Activated naive CD8-positive, alpha-beta T cell (primary cell): ENCODE measurements around the gene NR4A1.

Experiments used
- H3K27ac Mint-ChIP-seq: one replicate; pipeline ENCODE4 v1.8.0; 2021; ENCODE audit warnings: mixed read lengths
- H3K27me3 Mint-ChIP-seq: one replicate; pipeline ENCODE4 v1.8.0; 2021; ENCODE audit warnings: mixed read lengths
- H3K36me3 Mint-ChIP-seq: one replicate; pipeline ENCODE4 v1.8.0; 2021; ENCODE audit warnings: mixed read lengths
- H3K4me1 Mint-ChIP-seq: one replicate; pipeline ENCODE4 v1.8.0; 2021; ENCODE audit warnings: low read depth, mixed read lengths
- H3K4me3 Mint-ChIP-seq: one replicate; pipeline ENCODE4 v1.8.0; 2021; ENCODE audit warnings: mild to moderate bottlenecking, mixed read lengths
- H3K9me3 Mint-ChIP-seq: one replicate; pipeline ENCODE4 v1.8.0; 2021; ENCODE audit warnings: low read depth, mixed read lengths

Gene NR4A1

DNA sequence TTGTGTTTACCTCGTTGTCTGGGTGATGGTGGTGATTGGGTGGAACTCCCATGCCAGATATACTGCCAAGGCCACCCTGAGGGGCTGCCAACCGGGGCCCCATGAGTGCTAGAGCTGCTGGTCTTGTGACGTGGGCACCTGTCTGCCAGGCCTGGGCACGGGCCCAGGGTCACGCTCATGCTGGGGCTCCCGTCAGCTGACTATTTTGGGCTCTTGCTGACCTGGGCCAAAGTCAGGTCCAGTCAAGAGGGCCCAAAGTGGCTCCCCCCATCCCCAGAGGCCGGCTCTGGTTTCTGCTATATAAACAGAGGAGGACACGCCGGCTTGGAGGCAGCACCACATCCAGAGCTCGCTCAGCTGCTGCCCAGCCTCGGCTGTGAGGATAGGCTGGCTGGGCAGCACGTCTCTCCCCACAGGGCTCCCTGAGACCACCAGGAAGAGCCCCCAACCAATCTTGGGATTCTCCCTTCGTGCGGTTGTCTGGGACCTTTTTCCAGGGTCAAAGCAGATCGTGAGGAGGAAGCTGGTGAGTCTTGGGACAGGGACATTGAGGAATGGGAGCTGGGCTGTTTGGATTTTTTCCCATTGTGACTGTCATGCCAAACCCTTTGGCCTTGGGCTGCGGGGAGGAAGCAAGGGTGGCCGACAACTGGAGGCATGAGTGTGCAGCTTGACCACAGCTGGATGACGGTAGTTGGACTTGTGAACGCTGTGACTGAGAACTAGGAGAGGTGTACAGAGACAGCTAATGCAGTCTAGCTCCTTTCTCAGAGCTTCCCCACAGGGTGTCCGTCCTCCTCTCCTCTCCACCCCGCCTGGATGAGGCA lies 7.6 kb upstream of the NR4A1 start:
- H3K4me3 Mint-ChIP-seq, result no peak overlapping the region
- H3K36me3 Mint-ChIP-seq, result no peaks in the 10 kb centered on the region
- H3K9me3 Mint-ChIP-seq, result no peaks in the 10 kb centered on the region
- H3K27me3 Mint-ChIP-seq, result no peaks in the 10 kb centered on the region
- peaks cover 49% of the 10 kb centered on the region for H3K4me1 Mint-ChIP-seq
- peak overlapping the region; percentile 22 for H3K27ac Mint-ChIP-seq

DNA sequence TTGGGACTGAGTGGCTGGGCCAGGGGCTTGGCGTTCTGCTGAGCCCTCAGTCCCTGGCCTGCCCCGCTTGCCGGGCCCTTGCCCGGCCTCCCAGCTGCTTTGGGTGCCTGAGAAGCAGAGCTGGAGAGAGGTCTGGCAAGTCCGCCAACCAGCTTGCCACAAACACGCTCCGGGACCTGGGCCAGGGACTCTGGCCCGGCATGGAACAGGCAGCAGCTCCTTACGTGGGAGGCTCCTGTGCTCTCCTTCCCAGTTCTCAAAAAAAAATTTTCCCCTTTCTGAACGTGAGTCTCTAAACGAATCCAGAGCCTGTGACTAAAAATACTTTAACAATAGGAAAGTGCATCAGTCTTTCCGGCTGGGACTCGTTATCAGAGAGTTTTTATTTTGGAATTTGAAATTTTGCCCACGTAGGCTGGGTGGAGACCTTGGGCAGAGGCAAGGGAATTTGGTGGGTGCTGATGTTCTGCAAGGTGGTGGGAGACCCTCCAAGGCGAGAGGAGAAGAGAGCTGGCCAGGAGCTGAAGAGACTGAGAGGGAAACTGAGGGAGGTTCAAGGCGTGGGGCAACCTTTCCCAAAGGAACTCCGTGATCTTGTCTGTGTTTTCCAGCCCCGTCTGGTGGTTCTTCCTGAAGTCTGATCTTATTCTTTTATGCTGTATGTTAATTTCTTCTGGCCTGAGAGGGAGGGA lies 6.8 kb upstream of the NR4A1 start:
- H3K4me3 Mint-ChIP-seq, result no peak overlapping the region

DNA sequence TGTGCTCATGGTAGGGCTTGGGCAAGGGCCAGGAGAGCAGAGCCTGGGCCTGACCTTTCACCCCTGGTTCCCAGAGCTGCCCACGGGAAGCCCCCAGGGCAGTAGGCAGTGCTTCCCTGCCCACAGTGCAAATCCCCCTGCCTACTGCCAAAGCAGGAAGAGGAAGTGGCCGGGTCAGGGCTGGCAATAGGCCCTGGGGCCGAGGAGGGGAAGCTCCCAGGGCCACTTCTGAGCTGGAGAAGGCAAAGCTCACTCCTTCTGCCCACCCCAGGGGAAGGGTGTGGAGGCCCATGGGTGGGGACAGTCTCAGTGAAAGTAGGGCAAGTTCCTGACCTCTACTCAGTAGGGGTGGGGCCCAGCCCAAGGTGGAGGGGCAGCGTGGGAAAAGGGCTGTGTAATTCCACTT lies 5.4 kb upstream of the NR4A1 start:
- peaks cover 2% of the 10 kb centered on the region for H3K36me3 Mint-ChIP-seq

More for the DNA sequence above, 6.8 kb upstream of the NR4A1 start:
- Mint-ChIP-seq H3K4me1 (peaks cover 47% of the 10 kb centered on the region), H3K36me3 (peaks cover 2% of the 10 kb centered on the region), H3K9me3 (no peaks in the 10 kb centered on the region), H3K27me3 (no peaks in the 10 kb centered on the region), H3K27ac (no peak overlapping the region)

DNA sequence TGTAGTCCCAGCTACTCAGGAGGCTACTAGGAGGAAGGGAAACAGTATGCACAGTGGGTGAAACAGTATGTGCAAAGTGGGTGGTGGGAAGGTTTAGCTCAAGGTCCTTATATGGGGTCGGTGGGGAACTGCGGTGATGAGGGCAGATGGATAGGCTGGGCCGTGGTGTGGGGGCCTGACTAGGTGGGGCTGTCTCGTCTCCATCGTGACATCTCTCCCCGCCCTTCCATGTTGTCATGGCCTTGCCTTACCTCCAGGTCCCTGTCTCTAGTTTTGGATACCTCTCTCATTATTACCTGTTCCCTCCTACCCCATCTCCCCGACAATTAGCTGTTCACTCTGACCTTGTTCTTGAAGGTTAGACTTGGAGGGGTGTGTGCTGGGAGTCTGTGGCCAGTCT lies 4.4 kb upstream of the NR4A1 start:
- no peaks in the 10 kb centered on the region for H3K9me3 Mint-ChIP-seq
- no peak overlapping the region for H3K4me3 Mint-ChIP-seq
- H3K27me3 Mint-ChIP-seq, result no peaks in the 10 kb centered on the region
- no peak overlapping the region for H3K27ac Mint-ChIP-seq
- peaks cover 39% of the 10 kb centered on the region for H3K4me1 Mint-ChIP-seq
- H3K36me3 Mint-ChIP-seq, result peaks cover 2% of the 10 kb centered on the region

More for the DNA sequence above, 5.4 kb upstream of the NR4A1 start:
- Mint-ChIP-seq H3K27ac (no peak overlapping the region), H3K4me3 (no peak overlapping the region), H3K27me3 (no peaks in the 10 kb centered on the region), H3K4me1 (peaks cover 44% of the 10 kb centered on the region), H3K9me3 (no peaks in the 10 kb centered on the region)

DNA sequence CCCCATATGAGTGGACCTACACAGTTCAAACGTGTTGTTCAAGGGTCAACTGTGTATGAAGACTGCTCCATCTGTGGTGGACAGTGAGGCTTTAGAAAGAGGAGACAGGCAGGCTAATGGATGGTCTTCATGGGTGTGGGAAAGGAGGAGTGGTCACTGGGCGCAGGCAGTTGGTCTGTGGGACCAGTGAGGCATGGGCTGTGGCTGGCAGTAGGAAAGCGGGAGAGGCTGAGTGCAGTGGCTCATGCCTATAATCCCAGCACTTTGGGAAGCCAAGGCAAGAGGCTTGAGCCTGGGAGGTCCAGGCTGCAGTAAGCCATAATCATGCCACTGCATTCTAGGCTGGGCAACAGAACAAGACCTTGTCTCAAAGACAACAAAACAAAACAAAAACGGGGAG lies 2.0 kb upstream of the NR4A1 start:
- H3K4me3 Mint-ChIP-seq, result peak overlapping the region; percentile 80
- H3K9me3 Mint-ChIP-seq, result no peaks in the 10 kb centered on the region
- peaks cover 2% of the 10 kb centered on the region for H3K36me3 Mint-ChIP-seq
- peaks cover 43% of the 10 kb centered on the region for H3K4me1 Mint-ChIP-seq
- peak overlapping the region; percentile 90 for H3K27ac Mint-ChIP-seq
- no peaks in the 10 kb centered on the region for H3K27me3 Mint-ChIP-seq

DNA sequence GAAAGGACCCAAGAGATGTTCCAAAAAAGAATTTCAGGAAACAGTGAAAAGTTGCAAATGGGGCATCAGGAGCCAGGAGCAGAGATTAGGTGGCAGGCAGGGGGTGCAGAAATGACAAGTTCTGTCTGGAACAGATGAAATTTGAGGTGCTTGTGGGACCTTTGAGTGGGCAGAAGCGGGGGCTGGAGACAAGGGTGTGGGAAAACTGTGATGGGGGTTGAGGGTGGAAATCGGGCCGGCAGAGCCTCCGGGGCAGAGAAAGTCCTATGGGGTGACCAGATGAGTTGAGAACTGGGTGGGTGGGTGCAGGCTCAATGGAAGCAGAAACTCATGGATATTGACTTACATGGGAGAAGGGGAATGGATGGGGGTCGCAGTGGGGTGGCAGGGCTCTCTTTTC lies 1.6 kb upstream of the NR4A1 start:
- Mint-ChIP-seq H3K36me3 (peaks cover 2% of the 10 kb centered on the region), H3K27ac (peak overlapping the region; percentile 90), H3K27me3 (no peaks in the 10 kb centered on the region), H3K9me3 (no peaks in the 10 kb centered on the region), H3K4me1 (peaks cover 40% of the 10 kb centered on the region), H3K4me3 (peak overlapping the region; percentile 80)

DNA sequence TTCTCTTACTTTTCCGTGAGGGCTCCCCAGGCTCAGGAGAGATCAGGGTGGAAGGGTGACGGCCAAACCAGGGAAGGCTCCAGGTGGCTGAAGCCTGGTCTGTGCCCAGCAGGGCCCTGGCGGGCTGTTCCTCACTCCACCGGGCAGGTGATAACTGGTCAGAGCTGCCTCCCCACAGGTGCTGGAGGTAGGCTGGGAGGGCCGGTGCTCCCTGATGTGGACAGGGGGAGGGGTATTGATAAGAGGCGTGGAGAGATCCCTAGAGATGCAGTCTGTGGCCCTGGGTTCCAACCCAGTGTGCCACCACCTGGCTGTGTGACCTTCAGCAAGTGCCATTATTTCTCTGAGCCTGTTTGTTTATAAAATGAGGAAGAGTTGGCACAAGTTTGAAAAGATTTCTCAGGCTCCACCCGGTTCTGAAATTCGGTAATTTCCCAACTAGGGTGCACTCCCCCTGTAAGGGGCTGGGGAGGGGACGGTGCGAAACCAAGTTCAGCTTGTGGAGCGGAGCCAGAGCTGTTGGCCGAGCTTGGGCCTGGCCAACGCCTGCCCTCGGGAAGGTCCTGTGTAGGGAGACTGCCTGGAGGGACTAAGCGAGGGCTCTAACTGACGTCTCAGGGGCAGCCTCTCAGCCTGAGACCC lies 1.0 kb upstream of the NR4A1 start:
- peaks cover 39% of the 10 kb centered on the region for H3K4me1 Mint-ChIP-seq
- H3K4me3 Mint-ChIP-seq, result peak overlapping the region; percentile 80
- H3K36me3 Mint-ChIP-seq, result peaks cover 2% of the 10 kb centered on the region
- H3K27ac Mint-ChIP-seq, result peak overlapping the region; percentile 90
- no peaks in the 10 kb centered on the region for H3K9me3 Mint-ChIP-seq
- H3K27me3 Mint-ChIP-seq, result no peaks in the 10 kb centered on the region

DNA sequence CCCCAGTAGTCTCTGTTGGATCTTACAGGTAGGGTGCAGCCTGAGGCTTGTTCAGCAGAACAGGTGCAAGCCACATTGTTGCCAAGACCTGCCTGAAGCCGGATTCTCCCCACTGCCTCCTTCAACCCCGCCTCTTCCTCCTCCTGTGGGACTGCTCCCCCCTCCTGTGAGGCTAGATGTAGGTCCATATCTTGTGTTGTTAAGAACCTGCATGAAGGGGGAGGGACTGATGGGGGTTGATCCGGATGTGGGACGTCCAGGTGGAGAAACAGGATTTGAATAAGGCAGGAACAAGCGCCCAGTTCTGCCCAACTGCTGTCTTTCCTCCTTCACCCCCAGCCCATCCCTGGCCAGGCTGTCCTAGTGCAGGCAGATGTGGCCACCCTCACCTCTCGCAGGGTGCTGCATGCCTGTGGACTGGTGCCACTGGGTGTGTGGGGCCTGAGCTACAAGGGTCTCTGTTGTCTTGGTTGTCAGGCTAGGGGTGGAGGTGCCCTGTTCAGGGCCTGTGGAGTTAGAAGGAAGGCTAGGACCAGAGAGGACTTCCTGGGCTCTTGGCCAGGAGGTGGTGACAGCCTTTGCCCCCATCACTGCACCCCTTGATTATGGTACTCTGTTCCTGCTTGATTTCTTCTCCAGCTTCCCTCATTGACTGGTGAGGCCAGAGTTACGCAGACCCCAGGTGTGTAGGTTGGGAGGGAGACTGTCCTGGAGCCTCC lies 1.4 kb downstream of the NR4A1 start:
- H3K27me3 Mint-ChIP-seq, result no peaks in the 10 kb centered on the region
- no peaks in the 10 kb centered on the region for H3K9me3 Mint-ChIP-seq
- H3K27ac Mint-ChIP-seq, result no peak overlapping the region
- H3K4me1 Mint-ChIP-seq, result peaks cover 36% of the 10 kb centered on the region
- H3K36me3 Mint-ChIP-seq, result peaks cover 2% of the 10 kb centered on the region
- H3K4me3 Mint-ChIP-seq, result peak overlapping the region; percentile 96

DNA sequence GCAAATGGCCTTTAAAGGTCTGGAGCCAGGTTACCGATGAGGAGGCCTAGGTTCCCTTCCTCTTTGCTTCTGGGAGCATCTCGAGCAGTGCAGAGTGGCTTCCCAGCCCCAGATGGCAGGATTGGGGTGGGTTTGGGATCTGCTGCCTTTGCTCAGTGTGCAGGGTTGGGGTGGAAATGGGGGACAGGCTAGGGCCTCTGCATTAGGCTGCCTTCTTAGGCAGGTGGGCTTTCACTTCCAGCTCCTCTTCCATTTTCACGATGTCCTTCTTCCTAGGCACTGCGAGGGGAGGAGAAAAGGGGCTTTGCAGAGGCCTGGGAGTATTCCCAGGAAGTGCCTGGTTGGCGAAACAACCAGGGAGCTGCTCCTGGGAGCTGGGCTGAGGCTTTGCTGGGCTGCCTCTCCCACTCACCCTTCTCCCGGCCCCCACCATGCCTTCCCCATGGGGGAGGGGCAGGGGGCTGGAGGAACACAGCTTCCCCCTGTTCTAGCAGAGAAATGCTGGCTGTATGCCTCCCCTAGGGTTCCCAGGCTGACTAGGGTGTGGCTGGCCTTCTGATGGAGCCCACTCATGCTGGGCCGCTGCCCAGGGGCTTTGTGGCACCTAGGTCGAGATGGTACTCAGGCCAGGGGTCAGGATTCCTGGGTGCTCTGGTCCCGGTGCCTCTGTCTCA lies 2.4 kb downstream of the NR4A1 start:
- H3K4me3 Mint-ChIP-seq, result peak overlapping the region; percentile 96

DNA sequence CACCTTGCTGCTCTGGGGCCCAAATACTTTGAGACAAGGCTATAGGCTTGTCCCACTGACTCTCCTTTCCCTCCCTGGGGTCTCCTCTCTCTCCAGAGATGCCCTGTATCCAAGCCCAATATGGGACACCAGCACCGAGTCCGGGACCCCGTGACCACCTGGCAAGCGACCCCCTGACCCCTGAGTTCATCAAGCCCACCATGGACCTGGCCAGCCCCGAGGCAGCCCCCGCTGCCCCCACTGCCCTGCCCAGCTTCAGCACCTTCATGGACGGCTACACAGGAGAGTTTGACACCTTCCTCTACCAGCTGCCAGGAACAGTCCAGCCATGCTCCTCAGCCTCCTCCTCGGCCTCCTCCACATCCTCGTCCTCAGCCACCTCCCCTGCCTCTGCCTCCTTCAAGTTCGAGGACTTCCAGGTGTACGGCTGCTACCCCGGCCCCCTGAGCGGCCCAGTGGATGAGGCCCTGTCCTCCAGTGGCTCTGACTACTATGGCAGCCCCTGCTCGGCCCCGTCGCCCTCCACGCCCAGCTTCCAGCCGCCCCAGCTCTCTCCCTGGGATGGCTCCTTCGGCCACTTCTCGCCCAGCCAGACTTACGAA lies 3.1 kb downstream of the NR4A1 start:
- Mint-ChIP-seq H3K36me3 (no peaks in the 10 kb centered on the region), H3K4me3 (peak overlapping the region; percentile 96), H3K27me3 (no peaks in the 10 kb centered on the region), H3K27ac (no peak overlapping the region), H3K9me3 (no peaks in the 10 kb centered on the region), H3K4me1 (peaks cover 32% of the 10 kb centered on the region)

More for the DNA sequence above, 2.4 kb downstream of the NR4A1 start:
- Mint-ChIP-seq H3K36me3 (peaks cover 2% of the 10 kb centered on the region), H3K4me1 (peaks cover 36% of the 10 kb centered on the region), H3K9me3 (no peaks in the 10 kb centered on the region), H3K27ac (no peak overlapping the region), H3K27me3 (no peaks in the 10 kb centered on the region)

DNA sequence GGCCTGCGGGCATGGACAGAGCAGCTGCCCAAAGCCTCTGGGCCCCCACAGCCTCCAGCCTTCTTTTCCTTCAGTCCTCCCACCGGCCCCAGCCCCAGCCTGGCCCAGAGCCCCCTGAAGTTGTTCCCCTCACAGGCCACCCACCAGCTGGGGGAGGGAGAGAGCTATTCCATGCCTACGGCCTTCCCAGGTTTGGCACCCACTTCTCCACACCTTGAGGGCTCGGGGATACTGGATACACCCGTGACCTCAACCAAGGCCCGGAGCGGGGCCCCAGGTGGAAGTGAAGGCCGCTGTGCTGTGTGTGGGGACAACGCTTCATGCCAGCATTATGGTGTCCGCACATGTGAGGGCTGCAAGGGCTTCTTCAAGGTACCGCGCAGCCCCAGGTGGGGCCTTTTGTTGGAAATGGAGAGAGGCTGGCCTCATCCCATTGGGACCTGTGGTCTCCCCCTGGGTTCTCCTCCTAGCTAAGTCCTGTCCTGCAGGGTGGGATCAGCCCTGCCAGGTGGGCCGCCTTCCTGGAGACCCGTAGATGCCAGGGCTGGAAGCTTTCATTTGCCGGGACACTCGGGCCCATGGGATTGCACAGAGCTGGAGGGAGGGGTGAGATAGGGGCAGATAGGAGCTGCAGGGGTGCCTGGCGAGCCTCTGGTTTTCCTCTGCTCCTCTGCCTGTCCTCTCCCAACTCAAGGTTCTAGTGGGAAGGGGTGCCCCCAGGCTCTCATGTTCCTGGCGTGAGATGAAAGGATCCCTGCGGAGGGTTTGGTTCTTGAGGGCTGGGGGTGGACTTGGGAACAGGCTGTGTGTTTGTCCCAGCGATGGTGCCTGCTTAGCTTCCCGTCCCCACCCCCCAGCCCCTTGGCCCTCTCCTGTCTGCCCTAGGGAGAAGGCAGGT lies 3.8 kb downstream of the NR4A1 start:
- H3K27ac Mint-ChIP-seq, result no peak overlapping the region
- H3K4me1 Mint-ChIP-seq, result peaks cover 24% of the 10 kb centered on the region
- H3K9me3 Mint-ChIP-seq, result no peaks in the 10 kb centered on the region
- H3K36me3 Mint-ChIP-seq, result no peaks in the 10 kb centered on the region
- no peaks in the 10 kb centered on the region for H3K27me3 Mint-ChIP-seq
- H3K4me3 Mint-ChIP-seq, result no peak overlapping the region

DNA sequence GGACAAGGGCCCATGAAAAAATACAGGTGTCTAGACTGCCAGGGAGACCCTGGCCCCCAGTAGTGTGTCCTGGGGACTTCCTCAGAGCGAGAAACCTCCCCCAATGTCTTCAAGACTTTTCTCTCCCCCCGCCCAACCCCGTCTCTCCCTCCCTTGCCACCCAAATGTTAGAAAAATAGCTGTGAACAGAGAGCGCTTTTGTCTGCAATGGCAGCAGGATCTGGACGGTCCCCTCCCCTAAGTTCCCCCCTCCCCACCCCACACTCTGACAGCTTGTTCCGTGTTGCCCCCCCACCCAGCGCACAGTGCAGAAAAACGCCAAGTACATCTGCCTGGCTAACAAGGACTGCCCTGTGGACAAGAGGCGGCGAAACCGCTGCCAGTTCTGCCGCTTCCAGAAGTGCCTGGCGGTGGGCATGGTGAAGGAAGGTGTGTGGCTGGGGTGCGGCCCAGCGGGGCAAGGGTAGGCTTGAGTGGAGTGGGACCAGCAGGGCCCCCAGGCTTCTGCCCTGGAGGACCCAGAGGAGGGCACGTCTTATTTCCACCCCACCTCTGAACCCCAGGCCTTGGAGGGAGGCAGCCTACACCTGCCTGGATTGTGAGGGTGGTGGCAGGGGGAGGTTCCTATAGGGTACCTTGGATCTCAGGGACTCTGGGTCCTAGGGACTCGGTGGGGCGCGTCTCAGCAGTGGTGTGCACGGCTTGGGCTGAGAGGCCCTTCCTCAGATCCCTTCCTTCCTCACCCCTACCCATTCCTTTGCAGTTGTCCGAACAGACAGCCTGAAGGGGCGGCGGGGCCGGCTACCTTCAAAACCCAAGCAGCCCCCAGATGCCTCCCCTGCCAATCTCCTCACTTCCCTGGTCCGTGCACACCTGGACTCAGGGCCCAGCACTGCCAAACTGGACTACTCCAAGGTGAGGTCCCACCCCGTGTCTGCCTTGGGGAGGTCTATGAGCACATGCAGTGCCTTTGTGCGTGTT lies 4.8 kb downstream of the NR4A1 start:
- H3K9me3 Mint-ChIP-seq, result no peaks in the 10 kb centered on the region
- H3K27ac Mint-ChIP-seq, result peak overlapping the region; percentile 41
- H3K36me3 Mint-ChIP-seq, result no peaks in the 10 kb centered on the region
- H3K4me1 Mint-ChIP-seq, result peaks cover 20% of the 10 kb centered on the region
- H3K27me3 Mint-ChIP-seq, result no peaks in the 10 kb centered on the region
- H3K4me3 Mint-ChIP-seq, result peak overlapping the region; percentile 32
